Measurements from ENCODE around the gene TAS2R14.

GRCh38 chr12:10941916-10942607, 3.0 kb upstream of the TAS2R14 start:
- TF ChIP-seq CTCF (IDR thresholded peaks at IDR 0.05): no peak
- TF ChIP-seq POLR2A (IDR thresholded peaks at IDR 0.05; ENCODE audit: low read depth): no peak
- no peak for TF ChIP-seq POLR2AphosphoS5 (IDR thresholded peaks at IDR 0.05)
- no peak for TF ChIP-seq EP300 (IDR thresholded peaks at IDR 0.05)
